NCI-H524 treated with DMSO at 0.1 percent for 48 hours (cell line): ENCODE data around the gene AAGAB.
"Not testable (repeated sequence)": the region's sequence is repeated elsewhere in the genome, so short reads cannot be mapped to it uniquely, and the experiment has no call there.

Experiments used
- DNase-seq: peaks from one replicate; lab custom pipeline; 2025; lab: John Stamatoyannopoulos, UW

The AAGAB gene, protein sequence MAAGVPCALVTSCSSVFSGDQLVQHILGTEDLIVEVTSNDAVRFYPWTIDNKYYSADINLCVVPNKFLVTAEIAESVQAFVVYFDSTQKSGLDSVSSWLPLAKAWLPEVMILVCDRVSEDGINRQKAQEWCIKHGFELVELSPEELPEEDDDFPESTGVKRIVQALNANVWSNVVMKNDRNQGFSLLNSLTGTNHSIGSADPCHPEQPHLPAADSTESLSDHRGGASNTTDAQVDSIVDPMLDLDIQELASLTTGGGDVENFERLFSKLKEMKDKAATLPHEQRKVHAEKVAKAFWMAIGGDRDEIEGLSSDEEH

DNA sequence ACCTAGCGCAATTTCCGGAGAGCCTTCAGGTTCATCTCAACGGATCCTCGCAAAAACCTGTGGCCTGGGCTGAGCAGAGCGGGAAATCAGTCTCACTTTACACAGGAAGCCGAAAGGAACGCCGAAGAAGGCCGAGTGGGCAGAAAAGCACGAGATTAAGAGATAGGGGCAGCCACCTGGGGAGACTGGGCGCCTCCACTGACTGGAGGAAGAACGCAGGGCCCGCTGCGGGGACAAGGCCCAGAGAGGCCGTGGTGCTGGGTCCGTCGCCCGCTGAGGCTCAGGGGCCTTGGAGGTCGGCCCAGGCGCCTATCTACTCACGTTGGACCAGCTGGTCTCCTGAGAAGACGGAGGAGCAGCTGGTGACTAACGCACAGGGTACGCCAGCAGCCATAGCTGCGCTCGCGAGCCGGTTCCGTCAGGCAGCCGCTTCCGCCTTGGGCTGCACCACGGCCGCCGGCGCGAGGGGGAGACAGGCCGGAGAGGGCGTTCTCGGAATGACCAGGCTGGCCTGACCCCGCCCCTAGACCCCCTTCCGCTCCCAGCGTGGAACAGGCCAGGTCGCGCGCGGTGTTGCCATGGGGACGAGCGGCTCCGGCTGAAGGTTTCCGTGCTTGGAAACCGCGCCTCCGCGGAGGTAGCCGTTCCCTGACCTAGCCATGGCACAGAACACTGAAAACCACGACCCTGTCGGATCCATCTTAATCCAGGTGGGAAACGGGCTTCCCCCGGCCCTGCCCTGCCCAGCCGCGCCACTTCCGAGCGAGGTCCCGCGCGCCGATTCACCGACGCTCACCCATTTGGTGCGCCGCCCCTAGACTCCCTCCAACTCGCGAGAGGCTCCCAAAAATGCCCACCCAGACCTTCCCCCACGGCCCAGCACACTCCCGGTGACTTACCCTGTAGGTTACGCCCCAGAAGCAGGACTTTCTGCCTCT lies at the start of gene AAGAB, which contains the start of gene IQCH:
AAGAB (minus strand) TSS at position 424 of the 938 bp plus-strand sequence; CDS start at position 394, 30 bp downstream.
IQCH (plus strand) TSS at position 549 of the 938 bp plus-strand sequence; CDS start at position 660, 111 bp downstream.
- peak; percentile 79 for DNase-seq

DNA sequence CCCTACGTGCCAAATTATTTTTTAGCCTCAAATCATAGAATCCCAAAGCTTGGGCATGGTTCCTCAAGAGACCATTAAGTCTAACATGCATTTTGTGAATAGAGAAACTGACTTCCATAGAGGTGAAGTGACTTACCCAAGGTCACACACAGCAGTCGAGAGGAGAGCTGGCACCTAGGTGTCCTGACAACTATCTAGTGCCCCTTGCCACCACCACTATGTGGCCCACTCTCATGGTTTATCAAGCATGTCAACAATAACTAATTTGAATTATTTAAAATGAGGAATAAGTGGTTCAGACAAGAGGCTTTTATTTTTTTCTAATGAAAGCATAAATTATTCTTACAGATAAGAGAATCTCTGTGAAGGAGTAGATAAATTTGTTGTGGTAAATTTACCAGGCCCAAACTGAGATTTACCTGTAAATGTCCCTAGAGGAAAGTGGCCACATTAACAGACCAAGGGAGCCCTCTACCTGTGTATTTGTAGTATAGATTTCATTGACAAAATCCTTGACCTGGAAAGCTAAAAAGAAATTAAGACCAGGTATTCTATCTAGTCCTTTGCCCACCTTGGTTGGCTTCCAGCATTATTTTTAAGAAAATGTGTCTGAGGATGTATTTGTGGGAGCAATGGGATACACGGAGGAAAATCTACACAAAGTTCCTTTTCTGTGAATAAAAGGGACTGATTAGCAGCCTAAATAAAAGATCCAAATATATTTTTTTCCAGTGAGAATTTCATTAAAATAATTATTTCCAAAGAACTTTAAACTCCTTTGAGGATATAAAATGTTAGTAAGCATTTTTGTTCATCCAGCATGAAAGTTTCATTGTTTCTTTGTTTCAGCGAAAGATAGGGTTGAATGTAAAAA lies 49.3 kb upstream of the AAGAB start:
- DNase-seq: peak; percentile 5

DNA sequence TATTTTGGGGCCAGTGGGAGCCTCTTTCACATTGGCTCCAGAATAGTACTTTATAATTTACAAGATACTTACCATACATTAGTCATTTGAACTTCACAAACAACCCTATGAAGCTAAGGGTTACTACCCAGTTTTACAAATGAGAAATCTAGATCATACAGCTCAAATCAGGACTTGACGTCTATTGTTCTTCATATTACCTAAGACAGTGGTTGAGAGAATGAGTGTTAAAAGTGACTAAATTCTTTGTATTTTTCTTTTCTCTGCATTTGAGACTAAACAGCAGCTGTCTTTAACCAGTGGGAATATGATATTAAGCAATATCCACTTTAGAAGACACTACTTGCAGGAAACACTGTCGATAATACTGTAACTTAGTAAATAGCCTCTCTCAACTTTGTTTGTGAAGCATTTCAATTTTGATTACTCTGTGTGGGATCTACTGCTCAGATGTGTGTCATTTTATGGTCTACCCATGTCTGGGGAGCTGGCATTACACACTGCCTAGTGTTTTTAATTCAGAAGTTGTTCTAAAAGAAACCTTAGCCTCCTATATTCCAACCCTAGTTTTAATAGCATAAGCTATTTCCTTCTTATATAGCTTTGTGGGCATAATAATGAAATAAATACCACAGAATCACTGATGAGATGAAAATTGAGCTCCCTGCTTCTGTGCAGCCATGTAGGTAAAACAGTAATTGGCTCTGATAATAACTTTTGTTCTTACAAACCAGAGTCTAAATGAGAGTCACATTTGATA lies 46.0 kb upstream of the AAGAB start:
- no peak for DNase-seq

DNA sequence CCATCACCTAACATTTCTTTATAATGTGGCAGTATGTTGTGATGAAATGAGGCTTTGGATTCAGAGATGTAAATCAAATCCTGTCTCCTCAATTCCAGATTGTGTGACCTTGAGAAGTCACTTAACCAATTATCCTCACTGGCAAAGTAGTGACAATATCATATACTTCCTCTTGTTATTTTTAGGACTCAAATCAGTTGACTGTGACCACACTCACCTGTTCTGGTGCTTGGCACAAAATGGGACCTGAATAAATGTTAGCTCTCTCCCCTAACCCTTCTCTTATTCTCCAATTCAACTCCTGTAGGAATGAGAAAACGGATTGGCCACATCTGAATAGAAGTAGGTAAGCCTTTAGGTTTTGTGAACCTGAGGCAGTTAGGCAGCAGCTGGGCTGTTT lies 42.2 kb upstream of the AAGAB start:
- DNase-seq: no peak

DNA sequence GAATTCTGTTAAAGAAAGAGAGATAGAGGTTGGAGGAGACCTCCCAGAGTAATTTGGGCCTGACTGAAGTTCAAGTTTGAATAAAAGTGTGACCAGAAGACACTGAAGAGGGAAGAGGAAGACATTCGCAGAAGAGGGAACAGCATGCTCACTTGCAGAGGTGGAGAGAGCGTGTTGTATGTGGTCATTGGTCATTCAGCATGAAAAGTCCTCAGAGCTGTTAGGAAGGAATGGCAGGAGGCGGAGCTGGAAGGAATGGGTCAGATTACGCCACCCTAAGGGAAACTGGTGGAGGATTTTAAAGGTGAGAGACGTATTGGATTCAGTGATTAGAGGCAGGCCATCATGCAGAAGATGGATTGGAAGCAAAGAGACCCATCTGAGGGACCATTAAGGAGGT lies 41.7 kb upstream of the AAGAB start:
- DNase-seq: no peak

DNA sequence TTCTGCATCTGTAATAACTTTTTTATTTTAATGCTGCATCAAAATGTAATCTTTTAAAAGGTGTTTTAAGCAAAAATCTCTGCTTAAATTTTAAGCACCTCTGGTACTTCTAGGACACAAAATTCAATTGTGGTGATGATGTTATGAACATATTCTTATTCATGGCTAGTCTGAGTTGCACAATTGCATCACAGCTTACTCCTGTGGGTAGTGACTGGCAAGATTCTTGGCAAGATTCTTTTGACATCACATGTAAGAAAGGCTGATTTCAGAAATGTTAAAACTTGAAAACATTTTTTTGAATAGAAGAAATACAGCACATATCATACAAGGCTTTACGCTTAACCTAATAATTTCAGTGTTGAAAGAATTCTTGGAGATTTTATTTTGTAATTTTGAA lies 35.9 kb upstream of the AAGAB start:
- no peak for DNase-seq

DNA sequence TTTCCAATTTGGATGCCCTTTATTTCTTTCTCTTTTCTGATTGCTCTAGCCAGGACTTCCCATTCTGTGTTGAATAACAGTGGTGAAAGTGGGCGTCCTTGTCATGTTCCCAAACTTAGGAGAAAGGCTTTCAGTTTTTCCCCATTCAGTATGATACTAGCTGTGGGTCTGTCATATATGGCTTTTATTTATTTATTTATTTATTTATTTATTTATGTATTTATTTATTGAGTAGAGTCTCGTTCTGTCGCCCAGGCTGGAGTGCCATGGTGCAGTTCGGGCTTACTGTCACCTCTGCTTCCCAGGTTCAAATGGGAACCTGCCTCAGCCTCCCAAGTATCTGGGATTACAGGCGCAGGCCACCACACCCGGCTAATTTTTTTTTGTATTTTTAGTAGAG lies 31.9 kb upstream of the AAGAB start:
- not testable (repeated sequence) for DNase-seq

DNA sequence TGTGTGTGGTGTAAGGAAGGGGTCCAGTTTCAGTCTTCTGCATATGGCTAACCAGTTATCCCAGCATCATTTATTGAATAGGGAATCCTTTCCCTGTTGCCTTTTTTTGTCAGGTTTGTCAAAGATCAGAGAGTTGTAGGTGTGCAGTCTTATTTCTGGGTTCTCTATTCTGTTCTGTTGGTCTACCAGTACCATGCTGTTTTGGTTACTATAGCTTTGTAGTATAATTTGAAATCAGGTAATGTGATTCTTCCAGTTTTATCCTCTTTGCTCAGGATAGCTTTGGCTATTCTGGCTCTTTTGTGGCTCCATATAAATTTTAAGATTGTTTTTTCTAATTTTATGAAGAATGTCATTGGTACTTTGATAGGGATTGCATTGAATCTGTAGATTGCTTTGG lies 31.2 kb upstream of the AAGAB start:
- not testable (repeated sequence) for DNase-seq

DNA sequence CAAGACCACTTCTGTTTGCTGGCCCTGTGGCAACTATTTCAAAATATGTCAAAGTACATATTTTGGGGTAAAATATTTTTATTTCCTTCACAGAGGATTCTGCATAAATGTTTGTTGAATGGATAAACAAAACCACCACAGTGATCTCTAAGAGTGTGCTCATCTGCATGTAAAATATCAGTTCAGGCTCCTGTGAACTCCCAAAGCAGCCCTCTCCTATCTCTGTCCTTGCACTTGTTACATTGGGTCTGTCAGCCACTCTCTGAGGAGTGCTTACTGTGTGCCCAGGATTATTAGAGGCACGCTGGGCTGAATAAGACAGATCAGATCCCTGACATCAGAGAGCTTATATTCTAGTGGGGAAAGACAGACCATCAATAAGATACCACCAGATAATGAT lies 27.3 kb upstream of the AAGAB start:
- DNase-seq: no peak

DNA sequence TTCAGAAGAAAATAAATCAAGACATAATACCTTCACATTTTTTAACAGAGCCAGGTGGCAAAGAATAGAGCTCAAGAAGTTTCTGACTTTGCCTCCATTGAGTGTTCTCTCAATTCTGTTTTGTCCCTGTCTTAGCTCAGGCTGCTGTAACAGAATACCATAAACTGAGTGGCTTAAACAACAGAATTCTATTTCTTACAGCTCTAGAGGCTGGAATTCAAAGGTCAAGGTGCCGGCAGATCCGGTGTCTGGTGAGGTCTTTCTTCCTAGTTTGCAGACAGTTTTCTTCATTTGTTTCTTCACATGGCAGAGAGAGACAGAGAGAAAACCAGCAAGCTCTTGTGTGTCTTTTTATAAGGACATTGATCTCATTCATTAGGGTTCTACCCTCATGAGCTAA lies 25.8 kb upstream of the AAGAB start:
- no peak for DNase-seq

DNA sequence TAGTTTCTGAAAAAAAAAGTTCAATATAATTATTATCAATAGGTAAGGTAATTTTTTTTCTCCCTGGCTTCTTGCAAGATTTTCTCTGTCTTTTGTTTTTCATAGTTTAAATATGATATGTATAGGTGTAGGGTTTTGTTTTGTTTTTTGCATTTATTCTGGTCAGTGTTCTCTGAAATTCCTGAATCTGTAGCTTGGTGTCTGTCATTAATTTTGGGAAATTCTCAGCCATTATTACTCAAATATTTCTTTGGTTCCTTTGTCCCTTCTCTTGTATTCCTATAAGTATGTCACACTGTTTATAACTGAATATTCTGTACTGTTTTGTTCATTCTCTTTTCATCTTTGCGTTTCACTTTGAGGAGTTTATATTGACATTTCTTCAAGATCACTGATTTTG lies 22.2 kb upstream of the AAGAB start:
- no peak for DNase-seq

DNA sequence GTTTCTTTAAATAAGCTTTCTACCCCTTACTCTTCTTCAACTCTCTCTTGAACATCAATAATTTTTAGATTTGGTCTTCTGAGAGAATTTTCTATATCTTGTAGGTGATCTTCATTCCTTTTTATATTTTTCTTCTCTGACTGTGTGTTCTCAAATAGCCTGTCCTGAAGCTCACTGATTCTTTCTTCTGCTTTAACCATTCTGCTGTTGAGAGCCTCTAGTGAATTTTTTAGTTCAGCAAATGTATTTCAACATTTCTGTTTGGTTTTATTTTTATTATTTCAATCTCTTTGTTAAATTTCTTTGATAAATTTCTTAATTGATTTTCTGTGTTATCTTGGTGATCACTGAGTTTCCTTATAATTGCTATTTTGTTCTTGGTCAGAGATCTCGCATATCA lies 19.8 kb upstream of the AAGAB start:
- DNase-seq: no peak

DNA sequence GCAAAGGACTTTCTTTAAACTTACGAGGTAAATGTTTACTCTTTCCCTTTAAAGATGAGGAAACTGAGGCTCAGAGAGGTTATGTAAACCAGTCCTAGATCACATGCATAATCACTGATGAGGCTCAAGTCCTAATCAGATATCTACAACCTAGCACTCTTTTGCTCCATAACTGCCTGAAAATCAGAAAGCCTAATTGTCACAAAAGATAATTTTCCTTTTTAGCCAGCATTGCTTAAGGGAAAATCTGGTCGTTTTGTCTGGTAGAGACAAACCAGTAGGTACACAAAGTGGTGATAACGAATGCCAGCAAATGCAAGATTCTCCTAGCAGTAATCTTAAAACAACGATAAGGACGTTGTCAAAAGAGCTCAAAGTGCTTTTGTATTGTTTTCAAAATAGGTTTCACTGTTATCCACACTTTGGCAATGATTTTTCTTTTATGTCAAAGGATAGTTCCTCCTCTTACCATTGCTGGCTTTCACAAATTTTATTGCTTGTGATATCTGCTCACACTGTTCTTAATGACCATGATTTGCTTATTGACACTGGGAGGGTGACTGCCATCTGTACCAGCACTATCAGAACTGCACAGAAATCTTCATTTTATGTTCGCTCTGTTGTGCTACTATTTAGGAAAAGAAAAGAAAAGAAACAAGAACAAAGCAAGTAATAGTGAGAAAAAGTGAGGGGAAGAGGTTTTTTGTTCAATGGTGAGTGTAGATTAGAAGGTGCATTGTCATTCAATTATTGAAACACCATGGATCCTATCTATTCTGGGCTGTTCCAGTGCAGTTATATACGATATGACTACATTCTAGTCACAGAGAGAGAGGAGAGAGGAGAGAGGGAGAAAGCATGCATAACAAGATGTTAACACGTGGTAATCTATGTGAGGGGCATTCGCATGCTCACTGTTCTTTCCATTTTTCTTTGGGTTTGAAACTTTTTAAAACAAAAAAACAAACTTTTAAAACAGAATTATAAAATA lies 13.8 kb upstream of the AAGAB start:
- DNase-seq: no peak

DNA sequence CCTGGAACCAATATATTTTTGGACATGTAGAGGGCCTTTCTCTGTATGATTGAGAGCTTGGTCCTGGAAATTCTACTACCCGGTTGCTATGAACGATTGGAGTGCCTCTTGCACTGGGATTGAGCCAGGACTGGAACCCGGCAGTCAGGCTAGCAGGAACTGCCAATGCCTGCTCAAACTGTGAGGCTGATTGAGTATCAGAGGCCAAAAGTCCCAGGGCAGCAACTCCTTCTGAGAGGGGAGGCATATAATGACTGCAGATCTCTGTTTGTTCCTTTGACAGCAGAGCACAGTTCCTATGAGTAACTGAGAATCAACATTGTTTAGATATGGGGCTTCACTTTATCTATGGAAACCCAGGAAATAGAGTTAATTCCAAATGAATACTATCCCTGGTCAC lies 13.0 kb upstream of the AAGAB start:
- no peak for DNase-seq

DNA sequence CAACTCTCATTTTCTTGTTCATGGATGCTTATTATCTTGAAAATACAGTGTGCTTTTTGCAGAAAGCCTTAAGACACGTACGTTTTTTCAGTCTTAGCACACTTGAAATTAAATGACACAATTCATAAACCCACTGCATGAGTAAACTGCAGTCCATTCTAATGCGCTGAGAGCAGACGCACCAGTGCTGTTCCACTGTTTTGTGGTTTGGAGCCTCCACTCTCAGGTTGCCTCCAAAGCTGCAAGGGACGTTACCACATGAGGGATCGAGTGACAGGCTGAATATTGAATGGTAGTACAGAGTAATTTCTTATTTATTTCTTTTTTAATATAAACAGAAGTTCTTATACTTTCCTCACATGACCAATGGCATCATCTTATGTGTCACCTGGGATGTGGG lies 12.4 kb upstream of the AAGAB start:
- no peak for DNase-seq

DNA sequence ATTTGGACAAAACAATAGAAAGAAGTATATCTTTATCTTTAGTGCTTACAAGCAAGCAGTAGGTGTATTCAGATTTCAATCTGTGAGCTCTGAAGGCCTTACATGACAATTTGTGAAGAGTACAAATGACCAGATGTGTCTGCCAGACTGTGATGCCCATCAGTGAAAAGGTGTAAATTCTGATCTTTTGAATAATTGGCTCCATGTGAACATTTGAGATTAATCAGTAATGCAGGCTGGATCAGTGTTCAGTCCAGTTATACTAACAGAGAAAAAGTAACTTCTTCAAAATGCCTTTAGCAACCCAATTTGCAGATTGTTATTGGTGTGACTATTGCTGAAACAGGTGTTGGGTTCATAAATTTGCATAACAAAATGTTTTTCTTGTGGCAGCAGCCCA lies 5.3 kb upstream of the AAGAB start:
- no peak for DNase-seq

DNA sequence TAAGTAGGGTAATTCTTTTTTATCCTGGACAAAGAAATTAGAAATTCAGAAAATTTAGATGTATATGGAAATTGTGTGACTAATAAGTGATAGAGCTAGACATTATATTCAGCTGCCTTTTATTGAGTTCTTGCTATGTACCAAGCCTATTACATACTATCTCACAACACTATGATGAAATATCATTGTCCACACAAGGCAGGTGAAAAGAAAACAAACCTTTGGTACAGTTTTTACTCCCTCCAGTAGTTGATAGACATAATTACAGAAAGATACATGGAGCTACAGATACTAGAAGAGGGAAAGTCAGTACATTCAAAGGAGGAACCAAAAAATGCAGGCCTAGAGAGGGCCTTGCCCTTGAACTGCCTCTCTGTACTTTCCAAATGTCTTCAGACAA lies 4.9 kb upstream of the AAGAB start:
- no peak for DNase-seq

DNA sequence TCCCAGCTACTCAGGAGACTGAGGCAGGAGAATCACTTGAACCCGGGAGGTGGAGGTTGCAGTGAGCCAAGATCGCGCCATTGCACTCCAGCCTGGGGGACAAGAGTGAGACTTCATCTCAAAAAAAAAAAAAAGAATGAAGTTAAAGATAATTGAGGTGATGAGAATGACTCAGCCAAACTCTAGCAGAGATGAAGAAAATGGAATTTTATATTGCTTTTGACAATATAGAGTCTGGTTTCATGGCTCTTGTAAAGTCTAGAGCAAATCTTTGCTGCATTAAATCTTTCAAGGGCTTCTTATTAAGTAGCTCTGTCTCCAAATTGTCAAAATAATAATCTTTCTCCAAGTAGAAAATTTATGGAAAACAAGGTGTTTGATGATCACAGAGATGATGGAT lies 4.0 kb upstream of the AAGAB start:
- not testable (repeated sequence) for DNase-seq

DNA sequence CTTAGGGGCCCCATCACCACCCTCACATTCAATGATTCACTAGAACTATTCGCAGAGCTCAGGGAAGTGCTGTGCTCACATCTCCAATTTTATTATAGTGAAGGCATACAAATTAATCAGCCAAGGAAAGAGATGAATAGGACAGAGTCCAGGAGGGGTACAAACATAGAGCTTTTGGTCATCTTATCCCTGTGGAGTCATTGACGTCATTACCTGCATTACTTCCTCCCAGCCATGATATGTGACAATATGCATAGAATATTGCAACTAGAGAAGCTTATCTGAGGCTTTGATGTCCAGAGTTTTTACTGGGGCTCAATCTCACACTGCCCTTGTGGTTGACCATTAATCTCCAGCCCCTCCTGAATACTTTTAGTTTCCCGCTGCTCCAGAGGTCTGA lies 1.6 kb upstream of the AAGAB start:
- DNase-seq: no peak
